Mesothelial cell of epicardium (in vitro differentiated cells): ENCODE results near the gene UNK. TPM values are rescaled to one million over a fixed set of nuclear protein-coding genes. Genes with fewer than 3 reads are reported as not detected.

Source experiments
- DNase-seq, 2 experiments: peaks; one replicate each; pipeline ENCODE4 v3.0.0; 2021; ENCODE audit warnings: low spot score in 2 of 2; ENCODE audit not compliant: unreplicated experiment in 2 of 2
- H3K27ac Mint-ChIP-seq: 2 replicates; pipeline ENCODE4 v1.8.0; 2021; ENCODE audit warnings: mixed read lengths
- H3K27me3 Mint-ChIP-seq: 2 replicates; pipeline ENCODE4 v1.8.0; 2021; ENCODE audit warnings: low read depth, mixed read lengths
- H3K36me3 Mint-ChIP-seq: 2 replicates; pipeline ENCODE4 v1.8.0; 2021; ENCODE audit warnings: mixed read lengths
- H3K4me1 Mint-ChIP-seq: 2 replicates; pipeline ENCODE4 v1.8.0; 2021; ENCODE audit warnings: mixed read lengths
- H3K4me3 Mint-ChIP-seq: 2 replicates; pipeline ENCODE4 v1.8.0; 2021; ENCODE audit warnings: mild to moderate bottlenecking, moderate library complexity, mixed read lengths
- H3K9me3 Mint-ChIP-seq: 2 replicates; pipeline ENCODE4 v1.8.0; 2021; ENCODE audit warnings: mixed read lengths
- CTCF ChIP-seq: fragments of 200-600 bp; sonication (generic); IDR thresholded peaks from one replicate; pipeline ENCODE4 v1.5.0; 2021; ENCODE audit warnings: antibody characterized with exemption; ENCODE audit not compliant: unreplicated experiment
- total RNA-seq: library from RNA; stranded (reverse); gene quantifications from 3 replicates; pipeline ENCODE4 v1.2.1, GENCODE V29; 2021

The UNK gene
- total RNA-seq, 1 donor from 2014 or later: 66.4 TPM

- Mint-ChIP-seq H3K27me3 (no peaks in the 10 kb centered on the region), H3K36me3 (no peaks in the 10 kb centered on the region), H3K27ac (peak overlapping the region; percentile 99), H3K9me3 (no peaks in the 10 kb centered on the region), H3K4me1 (peaks cover 40% of the 10 kb centered on the region), H3K4me3 (peak overlapping the region; percentile 79)
- DNase-seq: peak in 1 of 2 experiments; percentile 83
- TF ChIP-seq CTCF: no peak
These were observed 647 bp downstream of the UNK start for GRCh38 chr17:75785016-75785890.

- Mint-ChIP-seq H3K36me3 (peaks cover 13% of the 10 kb centered on the region), H3K4me3 (no peak overlapping the region), H3K27ac (no peak overlapping the region), H3K4me1 (peaks cover 11% of the 10 kb centered on the region), H3K9me3 (no peaks in the 10 kb centered on the region), H3K27me3 (no peaks in the 10 kb centered on the region)
- no peak for TF ChIP-seq CTCF
- no peak for DNase-seq
These were observed 6.6 kb downstream of the UNK start for GRCh38 chr17:75791254-75791653.

GRCh38 chr17:75793460-75793859 lies 8.9 kb downstream of the UNK start:
- no peaks in the 10 kb centered on the region for H3K27me3 Mint-ChIP-seq
- H3K4me1 Mint-ChIP-seq: peaks cover 3% of the 10 kb centered on the region
- peaks cover 17% of the 10 kb centered on the region for H3K36me3 Mint-ChIP-seq
- H3K9me3 Mint-ChIP-seq: no peaks in the 10 kb centered on the region
- DNase-seq: no peak
- no peak for TF ChIP-seq CTCF
- no peak overlapping the region for H3K27ac Mint-ChIP-seq
- H3K4me3 Mint-ChIP-seq: no peak overlapping the region

- no peak for TF ChIP-seq CTCF
- H3K36me3 Mint-ChIP-seq: peaks cover 21% of the 10 kb centered on the region
- H3K9me3 Mint-ChIP-seq: no peaks in the 10 kb centered on the region
- no peak overlapping the region for H3K27ac Mint-ChIP-seq
- H3K27me3 Mint-ChIP-seq: no peaks in the 10 kb centered on the region
- no peak for DNase-seq
- no peaks in the 10 kb centered on the region for H3K4me1 Mint-ChIP-seq
- no peak overlapping the region for H3K4me3 Mint-ChIP-seq
These were observed 11.4 kb downstream of the UNK start for GRCh38 chr17:75795820-75796607.

GRCh38 chr17:75799402-75799801 lies 14.8 kb downstream of the UNK start:
- peaks cover 13% of the 10 kb centered on the region for H3K36me3 Mint-ChIP-seq
- H3K27me3 Mint-ChIP-seq: no peaks in the 10 kb centered on the region
- no peaks in the 10 kb centered on the region for H3K9me3 Mint-ChIP-seq
- H3K4me1 Mint-ChIP-seq: no peaks in the 10 kb centered on the region
- no peak overlapping the region for H3K27ac Mint-ChIP-seq
- H3K4me3 Mint-ChIP-seq: no peak overlapping the region
- DNase-seq: no peak
- no peak for TF ChIP-seq CTCF
